Dedifferentiated amniotic fluid mesenchymal stem cell (primary cell): Measurements from ENCODE around the gene AOPEP.
A peak's percentile ranks its signal among the peaks of the same experiment; 100 is the strongest.
"Not testable (repeated sequence)": the region's sequence is repeated elsewhere in the genome, so short reads cannot be mapped to it uniquely, and the experiment has no call there.

Experiments
- DNase-seq: peaks from one replicate; pipeline ENCODE4 v3.0.0-alpha.2; 2016; ENCODE audit errors: extremely low spot score

The AOPEP gene

GRCh38 chr9:94869415-94869843, 142.9 kb downstream of the AOPEP start:
- DNase-seq, result peak; percentile 72

- DNase-seq, result no peak
Measured at GRCh38 chr9:94870465-94870792, 143.9 kb downstream of the AOPEP start.

- no peak for DNase-seq
Measured at GRCh38 chr9:94870793-94871558, 144.5 kb downstream of the AOPEP start.

GRCh38 chr9:94872083-94872833, 145.8 kb downstream of the AOPEP start:
- no peak for DNase-seq

- DNase-seq, result no peak
Measured at GRCh38 chr9:94872891-94873511, 146.5 kb downstream of the AOPEP start.

- peak; percentile 63 for DNase-seq
Measured at GRCh38 chr9:94874316-94874715, 147.8 kb downstream of the AOPEP start.

- DNase-seq, result no peak
Measured at GRCh38 chr9:94875300-94876020, 149.0 kb downstream of the AOPEP start.

- DNase-seq, result not testable (repeated sequence)
Measured at GRCh38 chr9:94878804-94879203, 152.3 kb downstream of the AOPEP start.

GRCh38 chr9:94879230-94879629, 152.7 kb downstream of the AOPEP start:
- DNase-seq, result no peak

- peak; percentile 53 for DNase-seq
Measured at GRCh38 chr9:94881023-94881422, 154.5 kb downstream of the AOPEP start.

GRCh38 chr9:94881454-94881853, 155.0 kb downstream of the AOPEP start:
- DNase-seq, result no peak

- no peak for DNase-seq
Measured at GRCh38 chr9:94881940-94882339, 155.4 kb downstream of the AOPEP start.

- no peak for DNase-seq
Measured at GRCh38 chr9:94882966-94883641, 156.6 kb downstream of the AOPEP start.

GRCh38 chr9:94885854-94886447, 159.5 kb downstream of the AOPEP start:
- DNase-seq, result no peak

- no peak for DNase-seq
Measured at GRCh38 chr9:94887721-94888120, 161.2 kb downstream of the AOPEP start.

GRCh38 chr9:94888775-94889174, 162.3 kb downstream of the AOPEP start:
- DNase-seq, result no peak

- no peak for DNase-seq
Measured at GRCh38 chr9:94889628-94890027, 163.1 kb downstream of the AOPEP start.

GRCh38 chr9:94891183-94891582, 164.7 kb downstream of the AOPEP start:
- no peak for DNase-seq

GRCh38 chr9:94892675-94893074, 166.2 kb downstream of the AOPEP start:
- no peak for DNase-seq

GRCh38 chr9:94894094-94894699, 167.7 kb downstream of the AOPEP start:
- no peak for DNase-seq

- DNase-seq, result no peak
Measured at GRCh38 chr9:94895668-94896067, 169.2 kb downstream of the AOPEP start.
